ENCODE data around the gene FOXE1.

Gene FOXE1

GRCh38 chr9:97874624-97875023 is 21.6 kb downstream of the FOXE1 start:
- Mint-ChIP-seq H3K4me1 (no peaks in the 10 kb centered on the region), H3K9me3 (no peaks in the 10 kb centered on the region), H3K27me3 (no peaks in the 10 kb centered on the region), H3K4me3 (no peak overlapping the region), H3K36me3 (peaks cover 7% of the 10 kb centered on the region), H3K27ac (no peak overlapping the region)

GRCh38 chr9:97875111-97875510 is 22.1 kb downstream of the FOXE1 start:
- Mint-ChIP-seq H3K9me3 (no peaks in the 10 kb centered on the region), H3K27me3 (no peaks in the 10 kb centered on the region), H3K4me3 (no peak overlapping the region), H3K4me1 (no peaks in the 10 kb centered on the region), H3K27ac (no peak overlapping the region), H3K36me3 (peaks cover 7% of the 10 kb centered on the region)

GRCh38 chr9:97876061-97876460 is 23.0 kb downstream of the FOXE1 start:
- Mint-ChIP-seq H3K36me3 (peaks cover 7% of the 10 kb centered on the region), H3K27me3 (no peaks in the 10 kb centered on the region), H3K4me3 (no peak overlapping the region), H3K4me1 (no peaks in the 10 kb centered on the region), H3K27ac (no peak overlapping the region), H3K9me3 (no peaks in the 10 kb centered on the region)

GRCh38 chr9:97880336-97880735 is 27.3 kb downstream of the FOXE1 start:
- peaks cover 4% of the 10 kb centered on the region for H3K36me3 Mint-ChIP-seq
- H3K4me1 Mint-ChIP-seq: no peaks in the 10 kb centered on the region

GRCh38 chr9:97889941-97890887 is 37.2 kb downstream of the FOXE1 start:
- no peaks in the 10 kb centered on the region for H3K27me3 Mint-ChIP-seq
- peaks cover 7% of the 10 kb centered on the region for H3K36me3 Mint-ChIP-seq
- no peak overlapping the region for H3K27ac Mint-ChIP-seq
- H3K4me3 Mint-ChIP-seq: no peak overlapping the region
- peaks cover 22% of the 10 kb centered on the region for H3K4me1 Mint-ChIP-seq
- peaks cover 4% of the 10 kb centered on the region for H3K9me3 Mint-ChIP-seq

More at GRCh38 chr9:97880336-97880735, 27.3 kb downstream of the FOXE1 start:
- Mint-ChIP-seq H3K9me3 (no peaks in the 10 kb centered on the region), H3K4me3 (no peak overlapping the region), H3K27me3 (no peaks in the 10 kb centered on the region), H3K27ac (no peak overlapping the region)

- Mint-ChIP-seq H3K27ac (no peak overlapping the region), H3K36me3 (peaks cover 7% of the 10 kb centered on the region), H3K9me3 (peaks cover 4% of the 10 kb centered on the region), H3K27me3 (no peaks in the 10 kb centered on the region), H3K4me3 (no peak overlapping the region), H3K4me1 (peaks cover 32% of the 10 kb centered on the region)
These were observed 38.7 kb downstream of the FOXE1 start for GRCh38 chr9:97891736-97892135.

- H3K36me3 Mint-ChIP-seq: peaks cover 7% of the 10 kb centered on the region
- peaks cover 38% of the 10 kb centered on the region for H3K4me1 Mint-ChIP-seq
- H3K4me3 Mint-ChIP-seq: no peak overlapping the region
- H3K9me3 Mint-ChIP-seq: peaks cover 4% of the 10 kb centered on the region
- H3K27ac Mint-ChIP-seq: no peak overlapping the region
- H3K27me3 Mint-ChIP-seq: no peaks in the 10 kb centered on the region
These were observed 39.4 kb downstream of the FOXE1 start for GRCh38 chr9:97892421-97892820.

GRCh38 chr9:97895211-97895610 is 42.2 kb downstream of the FOXE1 start:
- Mint-ChIP-seq H3K9me3 (peaks cover 4% of the 10 kb centered on the region), H3K4me3 (no peak overlapping the region), H3K27me3 (no peaks in the 10 kb centered on the region), H3K4me1 (peaks cover 39% of the 10 kb centered on the region), H3K27ac (no peak overlapping the region), H3K36me3 (peaks cover 7% of the 10 kb centered on the region)

- Mint-ChIP-seq H3K27me3 (no peaks in the 10 kb centered on the region), H3K27ac (no peak overlapping the region), H3K9me3 (peaks cover 4% of the 10 kb centered on the region), H3K36me3 (peaks cover 7% of the 10 kb centered on the region), H3K4me1 (peaks cover 43% of the 10 kb centered on the region), H3K4me3 (no peak overlapping the region)
These were observed 42.8 kb downstream of the FOXE1 start for GRCh38 chr9:97895695-97896332.

GRCh38 chr9:97900103-97900737 is 47.2 kb downstream of the FOXE1 start:
- Mint-ChIP-seq H3K4me1 (peaks cover 71% of the 10 kb centered on the region), H3K27me3 (no peaks in the 10 kb centered on the region), H3K9me3 (no peaks in the 10 kb centered on the region), H3K4me3 (no peak overlapping the region), H3K36me3 (no peaks in the 10 kb centered on the region), H3K27ac (peak overlapping the region; percentile 84)

- H3K9me3 Mint-ChIP-seq: no peaks in the 10 kb centered on the region
- H3K36me3 Mint-ChIP-seq: no peaks in the 10 kb centered on the region
- H3K27ac Mint-ChIP-seq: peak overlapping the region; percentile 76
- H3K27me3 Mint-ChIP-seq: no peaks in the 10 kb centered on the region
- H3K4me3 Mint-ChIP-seq: no peak overlapping the region
- peaks cover 71% of the 10 kb centered on the region for H3K4me1 Mint-ChIP-seq
These were observed 47.9 kb downstream of the FOXE1 start for GRCh38 chr9:97900738-97901565.

GRCh38 chr9:97903177-97903576 is 50.2 kb downstream of the FOXE1 start:
- peaks cover 83% of the 10 kb centered on the region for H3K4me1 Mint-ChIP-seq
- H3K36me3 Mint-ChIP-seq: peaks cover 3% of the 10 kb centered on the region
- H3K9me3 Mint-ChIP-seq: no peaks in the 10 kb centered on the region
- peak overlapping the region; percentile 34 for H3K4me3 Mint-ChIP-seq
- H3K27me3 Mint-ChIP-seq: no peaks in the 10 kb centered on the region
- peak overlapping the region; percentile 74 for H3K27ac Mint-ChIP-seq

GRCh38 chr9:97904725-97905124 is 51.7 kb downstream of the FOXE1 start:
- Mint-ChIP-seq H3K27ac (peak overlapping the region; percentile 85), H3K4me3 (peak overlapping the region; percentile 73), H3K36me3 (peaks cover 3% of the 10 kb centered on the region), H3K27me3 (no peaks in the 10 kb centered on the region), H3K9me3 (no peaks in the 10 kb centered on the region), H3K4me1 (peaks cover 92% of the 10 kb centered on the region)

GRCh38 chr9:97905228-97905627 is 52.2 kb downstream of the FOXE1 start:
- peaks cover 92% of the 10 kb centered on the region for H3K4me1 Mint-ChIP-seq

More at GRCh38 chr9:97905228-97905627, 52.2 kb downstream of the FOXE1 start:
- peak overlapping the region; percentile 84 for H3K4me3 Mint-ChIP-seq
- H3K27me3 Mint-ChIP-seq: no peaks in the 10 kb centered on the region
- H3K36me3 Mint-ChIP-seq: peaks cover 5% of the 10 kb centered on the region
- H3K27ac Mint-ChIP-seq: peak overlapping the region; percentile 85
- no peaks in the 10 kb centered on the region for H3K9me3 Mint-ChIP-seq
